ENCODE results near the gene GDNF.
"Not testable (repeated sequence)": the region's sequence is repeated elsewhere in the genome, so short reads cannot be mapped to it uniquely, and the experiment has no call there.

Gene GDNF

GRCh38 chr5:37839407-37840052 is at the start of gene GDNF:
Gene GDNF, minus strand, starts transcription at chr5:37840041. Its CDS starts 5,245 bp downstream, at chr5:37834796.
- no peak for FAIRE-seq

- no peak for FAIRE-seq
Observed at GRCh38 chr5:37888476-37888875, 48.6 kb upstream of the GDNF start.

- no peak for FAIRE-seq
Observed at GRCh38 chr5:37886242-37886905, 46.5 kb upstream of the GDNF start.

GRCh38 chr5:37882636-37883035 is 42.8 kb upstream of the GDNF start:
- FAIRE-seq = no peak

GRCh38 chr5:37881359-37881758 is 41.5 kb upstream of the GDNF start:
- FAIRE-seq = no peak

- no peak for FAIRE-seq
Observed at GRCh38 chr5:37876943-37877342, 37.1 kb upstream of the GDNF start.

DNA sequence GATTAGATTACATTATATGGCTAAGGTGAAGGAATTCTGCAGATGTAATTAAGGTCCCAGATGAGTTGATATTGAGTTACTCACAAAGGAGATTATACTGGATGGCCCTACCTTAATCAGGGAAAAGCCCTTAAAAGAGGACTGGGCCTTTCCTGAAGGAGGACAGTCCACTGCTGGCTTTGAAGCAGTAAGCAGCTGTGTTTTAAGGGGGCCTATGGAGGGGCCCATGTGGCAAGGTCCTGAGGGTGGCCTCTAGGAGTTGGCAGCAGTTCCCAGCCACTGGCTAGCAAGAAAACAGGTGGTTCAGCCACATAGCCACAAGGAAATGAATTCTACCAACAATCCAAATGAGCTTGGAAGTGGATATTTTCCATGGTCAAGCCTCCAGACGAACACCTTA is 36.4 kb upstream of the GDNF start:
- no peak for FAIRE-seq

- FAIRE-seq = no peak
Observed at GRCh38 chr5:37875051-37875787, 35.4 kb upstream of the GDNF start.

GRCh38 chr5:37873988-37874387 is 34.1 kb upstream of the GDNF start:
- no peak for FAIRE-seq

- no peak for FAIRE-seq
Observed at GRCh38 chr5:37871023-37871815, 31.4 kb upstream of the GDNF start.

- FAIRE-seq = no peak
Observed at GRCh38 chr5:37869216-37869615, 29.4 kb upstream of the GDNF start.

DNA sequence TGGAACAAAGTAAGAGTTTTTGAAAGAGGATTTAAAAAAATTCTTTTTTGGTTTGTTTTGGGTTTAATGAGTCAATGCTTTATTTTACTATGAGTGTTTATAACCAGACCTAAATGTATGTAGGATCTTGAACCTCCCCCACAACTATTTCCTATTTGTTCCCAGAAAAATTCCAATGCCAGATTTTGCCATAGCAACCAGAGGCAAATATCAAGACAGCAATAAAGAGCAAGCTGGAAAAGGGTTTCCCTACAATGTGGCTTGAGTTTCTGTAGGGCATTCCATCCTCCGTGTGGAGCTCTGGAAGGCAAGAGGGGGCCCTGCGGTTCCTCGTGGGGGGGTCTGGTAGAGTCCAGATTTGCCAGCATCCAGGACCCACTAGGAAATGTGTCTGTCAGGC is 27.8 kb upstream of the GDNF start:
- FAIRE-seq = no peak

GRCh38 chr5:37862907-37863306 is 23.1 kb upstream of the GDNF start:
- FAIRE-seq = not testable (repeated sequence)

DNA sequence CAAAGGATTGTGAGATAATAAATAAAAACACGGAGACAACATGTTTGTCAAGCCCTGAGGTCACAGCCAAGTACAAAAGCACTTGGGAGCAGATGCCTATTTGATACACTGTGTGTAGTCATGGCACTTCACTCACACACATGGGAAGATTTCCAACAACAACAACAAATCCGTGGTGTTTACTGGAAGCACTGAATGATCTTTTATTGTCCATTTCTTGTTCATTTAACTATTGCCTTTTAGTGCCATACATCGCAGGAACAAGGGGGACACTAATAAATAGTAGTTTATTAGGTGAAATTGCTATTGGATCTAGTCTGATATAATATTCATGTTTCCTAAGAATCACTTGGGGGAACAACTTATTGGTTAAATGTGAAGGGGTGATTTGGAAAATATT is 20.4 kb upstream of the GDNF start:
- no peak for FAIRE-seq

DNA sequence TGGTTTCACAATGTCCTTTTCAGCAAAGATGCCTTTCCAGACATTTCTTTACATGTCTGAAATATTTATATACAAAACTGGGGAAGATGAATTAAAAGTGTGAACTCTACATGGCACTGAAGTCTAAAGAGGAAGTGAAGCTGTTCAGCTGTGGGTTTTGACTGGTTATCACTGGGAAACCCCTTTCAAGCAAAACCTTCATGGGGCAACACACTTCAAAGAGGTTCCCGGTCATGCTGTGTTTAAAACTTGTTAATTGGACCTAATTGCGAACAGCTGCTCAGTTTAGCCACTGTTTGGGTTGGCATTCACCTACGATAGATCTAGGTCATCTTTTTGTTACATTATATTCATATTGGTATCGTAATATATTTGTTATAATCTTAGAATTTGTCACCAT is 20.0 kb upstream of the GDNF start:
- FAIRE-seq = no peak

DNA sequence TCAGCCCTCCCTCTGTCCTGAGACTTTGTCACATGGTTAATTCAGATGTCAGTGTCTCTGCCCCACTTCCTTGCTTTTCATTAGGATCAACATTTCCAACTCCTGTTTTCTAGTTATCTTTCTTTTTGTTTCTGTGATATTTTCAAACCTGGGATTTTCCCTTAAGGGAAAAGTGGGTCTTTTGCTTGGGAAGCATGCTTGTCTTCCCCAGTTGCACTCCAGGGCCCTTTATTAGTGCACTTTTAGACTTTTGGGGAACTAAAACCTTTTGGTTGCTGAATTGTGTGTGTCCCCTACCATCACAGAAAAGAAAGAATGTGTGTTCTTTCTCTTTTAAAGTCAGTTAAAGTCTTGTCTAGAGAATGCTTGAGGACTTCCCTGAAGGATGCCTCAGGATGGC is 18.4 kb upstream of the GDNF start:
- FAIRE-seq = no peak

GRCh38 chr5:37857696-37858095 is 17.9 kb upstream of the GDNF start:
- FAIRE-seq = no peak

GRCh38 chr5:37855438-37855837 is 15.6 kb upstream of the GDNF start:
- FAIRE-seq = no peak

- FAIRE-seq = no peak
Observed at GRCh38 chr5:37851305-37851704, 11.5 kb upstream of the GDNF start.

- FAIRE-seq = no peak
Observed at GRCh38 chr5:37850226-37850865, 10.5 kb upstream of the GDNF start.

- FAIRE-seq = no peak
Observed at GRCh38 chr5:37849641-37850040, 9.8 kb upstream of the GDNF start.

- no peak for FAIRE-seq
Observed at GRCh38 chr5:37847978-37848425, 8.2 kb upstream of the GDNF start.

Data from islet of Langerhans (tissue), 1 donor.